Smooth muscle cell (in vitro differentiated cells): ENCODE results near the gene TACR1. TPM values are rescaled to one million over a fixed set of nuclear protein-coding genes. Genes with fewer than 3 reads are reported as not detected.
"Not testable (repeated sequence)": the region's sequence is repeated elsewhere in the genome, so short reads cannot be mapped to it uniquely, and the experiment has no call there.

Experiments used
- DNase-seq: peaks from one replicate; lab custom pipeline; 2025; ENCODE audit not compliant: unreplicated experiment; lab: John Stamatoyannopoulos, UW
- H2AFZ ChIP-seq: fragments of 200-600 bp; sonication (generic); 2 replicates; pipeline ENCODE4 v1.6.0; 2016; ENCODE audit warnings: antibody characterized with exemption, low read depth, mild to moderate bottlenecking
- H3F3A ChIP-seq: fragments of 200-600 bp; sonication (generic); 2 replicates; pipeline ENCODE4 v1.6.0; 2017; ENCODE audit warnings: antibody characterized with exemption, low read depth
- H3K27ac ChIP-seq: fragments of 200-600 bp; sonication (generic); 2 replicates; pipeline ENCODE4 v1.5.1; 2016; ENCODE audit warnings: low read depth, mild to moderate bottlenecking
- H3K27me3 ChIP-seq: fragments of 200-600 bp; sonication (generic); 2 replicates; pipeline ENCODE4 v1.6.1; 2016; ENCODE audit warnings: low read depth, mild to moderate bottlenecking
- H3K36me3 ChIP-seq: fragments of 200-600 bp; sonication (generic); 2 replicates; pipeline ENCODE4 v1.5.1; 2016; ENCODE audit warnings: low read depth
- H3K4me1 ChIP-seq: fragments of 200-600 bp; sonication (generic); 2 replicates; pipeline ENCODE4 v1.5.1; 2016; ENCODE audit warnings: low read depth
- H3K4me2 ChIP-seq: fragments of 200-600 bp; sonication (generic); 2 replicates; pipeline ENCODE4 v1.6.0; 2016; ENCODE audit warnings: mild to moderate bottlenecking
- H3K4me3 ChIP-seq: fragments of 200-600 bp; sonication (generic); 2 replicates; pipeline ENCODE4 v1.5.1; 2016; ENCODE audit warnings: mild to moderate bottlenecking
- H3K79me2 ChIP-seq: fragments of 200-600 bp; sonication (generic); 2 replicates; pipeline ENCODE4 v1.6.0; 2016; ENCODE audit warnings: low read depth, mild to moderate bottlenecking
- H3K9ac ChIP-seq: fragments of 200-600 bp; sonication (generic); 2 replicates; pipeline ENCODE4 v1.6.0; 2016; ENCODE audit warnings: low read depth
- H3K9me3 ChIP-seq: fragments of 200-600 bp; sonication (generic); replicated peaks from 2 replicates; pipeline ENCODE4 v1.5.1; 2016; ENCODE audit warnings: low read depth
- H4K20me1 ChIP-seq: fragments of 200-600 bp; sonication (generic); 2 replicates; pipeline ENCODE4 v1.6.0; 2016; ENCODE audit warnings: low read depth
- CTCF ChIP-seq: fragments of 200-600 bp; sonication (generic); IDR thresholded peaks from 2 replicates; pipeline ENCODE4 v1.5.1; 2017; ENCODE audit warnings: borderline replicate concordance, mild to moderate bottlenecking, antibody characterized with exemption; ENCODE audit not compliant: insufficient read depth, poor library complexity, severe bottlenecking
- WGBS: methylation state at CpG from one replicate; pipeline ENCODE4 v1.1.7; 2016; ENCODE audit warnings: low lambda C conversion rate; 5-methylcytosine and 5-hydroxymethylcytosine counted together
- polyA plus RNA-seq: library from polyadenylated mRNA; unstranded; fragments of >200 nt; fragmentation: Nextera tagmentation; extraction: Ambion mirVana; gene quantifications from 2 replicates; pipeline ENCODE4 v1.2.1, GENCODE V29; 2016
- total RNA-seq: library from RNA; depleted of rRNA; stranded (reverse); fragments of >200 nt; gene quantifications from 2 replicates; pipeline ENCODE4 v1.2.3, GENCODE V29; 2014

The TACR1 gene
- total and polyA plus RNA-seq, 2 experiments from 2014 or later = 0.93 to 4.5 TPM

GRCh38 chr2:75221862-75222261 lies 22.5 kb upstream of the TACR1 start:
- Histone ChIP-seq H3K4me3 (no peak overlapping the region), H3K27ac (peak overlapping the region; percentile 38), H2AFZ (no peak overlapping the region), H3K4me1 (peaks cover 10% of the 10 kb centered on the region), H3K36me3 (no peaks in the 10 kb centered on the region), H4K20me1 (no peaks in the 10 kb centered on the region), H3K27me3 (no peaks in the 10 kb centered on the region), H3F3A (no peaks in the 10 kb centered on the region), H3K4me2 (no peak overlapping the region), H3K9me3 (no peaks in the 10 kb centered on the region), H3K79me2 (no peaks in the 10 kb centered on the region), H3K9ac (no peak overlapping the region)
- TF ChIP-seq CTCF = no peak
- 64% methylated on average over 3 of the region's 3 CpGs for WGBS
- no peak for DNase-seq

- not testable (repeated sequence) for H3K27ac ChIP-seq, H4K20me1 ChIP-seq, H3K9ac ChIP-seq, H3K4me3 ChIP-seq, H3K4me2 ChIP-seq, DNase-seq, H3K27me3 ChIP-seq, H2AFZ ChIP-seq, H3K9me3 ChIP-seq, H3K4me1 ChIP-seq, H3F3A ChIP-seq, H3K36me3 ChIP-seq, H3K79me2 ChIP-seq
- WGBS = 67% methylated on average over 4 of the region's 4 CpGs
Measured at GRCh38 chr2:75219213-75219612, 19.9 kb upstream of the TACR1 start.

GRCh38 chr2:75211266-75211770 lies 12.0 kb upstream of the TACR1 start:
- Histone ChIP-seq H2AFZ (no peak overlapping the region), H3K27me3 (no peaks in the 10 kb centered on the region), H3F3A (no peaks in the 10 kb centered on the region), H3K4me3 (no peak overlapping the region), H3K79me2 (no peaks in the 10 kb centered on the region), H3K4me2 (no peak overlapping the region), H3K9ac (no peak overlapping the region), H3K27ac (no peak overlapping the region), H3K36me3 (no peaks in the 10 kb centered on the region), H3K4me1 (no peaks in the 10 kb centered on the region), H3K9me3 (no peaks in the 10 kb centered on the region), H4K20me1 (no peaks in the 10 kb centered on the region)
- no peak for TF ChIP-seq CTCF
- no peak for DNase-seq
- 94% methylated on average over 1 of the region's 1 CpG for WGBS

- TF ChIP-seq CTCF = no peak
- H3K4me3 ChIP-seq = no peak overlapping the region
- H3K4me1 ChIP-seq = no peaks in the 10 kb centered on the region
- WGBS = 90% methylated on average over 3 of the region's 3 CpGs
- no peaks in the 10 kb centered on the region for H4K20me1 ChIP-seq
- H2AFZ ChIP-seq = no peak overlapping the region
- H3K4me2 ChIP-seq = no peak overlapping the region
- no peak overlapping the region for H3K27ac ChIP-seq
- no peaks in the 10 kb centered on the region for H3K27me3 ChIP-seq
- no peaks in the 10 kb centered on the region for H3K79me2 ChIP-seq
- DNase-seq = no peak
- H3K9me3 ChIP-seq = no peaks in the 10 kb centered on the region
- no peak overlapping the region for H3K9ac ChIP-seq
- H3K36me3 ChIP-seq = no peaks in the 10 kb centered on the region
- no peaks in the 10 kb centered on the region for H3F3A ChIP-seq
Measured at GRCh38 chr2:75210409-75210808, 11.1 kb upstream of the TACR1 start.
